HAP-1 (cell line): ENCODE results near the gene HLA-DPB1.
"Not testable (repeated sequence)": the region's sequence is repeated elsewhere in the genome, so short reads cannot be mapped to it uniquely, and the experiment has no call there.

Source experiments
- DNase-seq, 2 experiments: peaks; one replicate each; pipeline ENCODE4 v3.0.0-alpha.2; 2016 to 2020; ENCODE audit warnings: low spot score in 2 of 2
- H3K27me3 ChIP-seq: fragments of 250-450 bp; sonication (Bioruptor Pico); 2 replicates; pipeline ENCODE4 v1.5.1; 2020; ENCODE audit warnings: low read depth, mild to moderate bottlenecking, moderate library complexity
- H3K36me3 ChIP-seq: fragments of 250-450 bp; sonication (Bioruptor Pico); replicated peaks from 2 replicates; pipeline ENCODE4 v1.5.1; 2020; ENCODE audit warnings: mild to moderate bottlenecking
- H3K4me1 ChIP-seq: fragments of 250-450 bp; sonication (Bioruptor Pico); 2 replicates; pipeline ENCODE4 v1.5.1; 2020; ENCODE audit warnings: mild to moderate bottlenecking
- H3K4me3 ChIP-seq: fragments of 250-450 bp; sonication (Bioruptor Pico); 2 replicates; pipeline ENCODE4 v1.5.1; 2020; ENCODE audit warnings: mild to moderate bottlenecking, moderate library complexity
- H3K9me3 ChIP-seq: fragments of 250-450 bp; sonication (Bioruptor Pico); 2 replicates; pipeline ENCODE4 v1.5.1; 2020; ENCODE audit warnings: mild to moderate bottlenecking, moderate library complexity
- in situ Hi-C: fragments of 300-500 bp; cut with MboI; formaldehyde crosslinking; loops from 3 replicates; pipeline ENCODE4 v1.14.3; 2020; ENCODE audit warnings: low sequenced_read_pairs, inconsistent platforms, mixed read lengths

HLA-DPB1 gene

GRCh38 chr6:33101121-33101737 is 25.4 kb downstream of the HLA-DPB1 start:
- H3K36me3 ChIP-seq, DNase-seq, H3K4me3 ChIP-seq, H3K4me1 ChIP-seq, in situ Hi-C loops, H3K9me3 ChIP-seq: not testable (repeated sequence)
- peaks cover 12% of the 10 kb centered on the region for H3K27me3 ChIP-seq

- Histone ChIP-seq H3K36me3 (no peaks in the 10 kb centered on the region), H3K4me3 (no peak overlapping the region), H3K9me3 (peaks cover 7% of the 10 kb centered on the region; the same call in 1 of the 2 replicates), H3K27me3 (peaks cover 24% of the 10 kb centered on the region), H3K4me1 (no peaks in the 10 kb centered on the region)
- DNase-seq, result no peak
- in situ Hi-C loops, result no loop called here
These were observed 28.0 kb downstream of the HLA-DPB1 start for GRCh38 chr6:33103776-33104175.

DNA sequence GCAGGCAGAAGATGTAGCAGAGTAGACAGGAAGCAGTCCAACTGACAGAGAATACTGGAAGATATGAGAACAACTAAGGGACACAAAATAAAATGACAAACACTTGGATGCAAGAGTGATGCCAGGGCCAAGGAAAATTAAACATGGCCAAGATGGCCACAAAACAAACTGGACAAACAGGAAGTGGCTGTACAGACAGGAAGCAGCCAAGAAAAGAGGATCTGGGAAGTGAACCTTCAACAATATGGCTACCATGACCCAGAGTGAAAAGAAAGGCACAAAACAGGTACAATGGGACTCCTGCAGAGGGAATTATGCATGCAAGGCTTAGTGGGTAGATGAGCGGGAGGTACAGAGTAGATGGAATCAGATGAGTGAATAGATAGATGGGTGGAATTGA is 29.1 kb downstream of the HLA-DPB1 start:
- H3K27me3 ChIP-seq, result peaks cover 25% of the 10 kb centered on the region
- in situ Hi-C loops, result no loop called here
- DNase-seq, result no peak
- peaks cover 5% of the 10 kb centered on the region; the same call in 1 of the 2 replicates for H3K9me3 ChIP-seq
- H3K4me3 ChIP-seq, result no peak overlapping the region
- H3K36me3 ChIP-seq, result no peaks in the 10 kb centered on the region
- H3K4me1 ChIP-seq, result no peaks in the 10 kb centered on the region

GRCh38 chr6:33105386-33105785 is 29.6 kb downstream of the HLA-DPB1 start:
- DNase-seq, result no peak
- no peaks in the 10 kb centered on the region for H3K36me3 ChIP-seq
- H3K4me3 ChIP-seq, result no peak overlapping the region
- no peaks in the 10 kb centered on the region for H3K4me1 ChIP-seq
- peaks cover 5% of the 10 kb centered on the region; the same call in 1 of the 2 replicates for H3K9me3 ChIP-seq
- in situ Hi-C loops, result no loop called here
- peaks cover 23% of the 10 kb centered on the region for H3K27me3 ChIP-seq

- Histone ChIP-seq H3K36me3 (no peaks in the 10 kb centered on the region), H3K27me3 (peaks cover 24% of the 10 kb centered on the region), H3K9me3 (peaks cover 5% of the 10 kb centered on the region; the same call in 1 of the 2 replicates), H3K4me1 (no peaks in the 10 kb centered on the region), H3K4me3 (no peak overlapping the region)
- no peak for DNase-seq
- in situ Hi-C loops, result no loop called here
These were observed 30.4 kb downstream of the HLA-DPB1 start for GRCh38 chr6:33105916-33106871.

GRCh38 chr6:33107641-33108040 is 31.9 kb downstream of the HLA-DPB1 start:
- no peaks in the 10 kb centered on the region for H3K9me3 ChIP-seq
- no peaks in the 10 kb centered on the region for H3K36me3 ChIP-seq
- in situ Hi-C loops, result no loop called here
- H3K27me3 ChIP-seq, result peaks cover 24% of the 10 kb centered on the region
- H3K4me3 ChIP-seq, result no peak overlapping the region
- DNase-seq, result no peak
- no peaks in the 10 kb centered on the region for H3K4me1 ChIP-seq

DNA sequence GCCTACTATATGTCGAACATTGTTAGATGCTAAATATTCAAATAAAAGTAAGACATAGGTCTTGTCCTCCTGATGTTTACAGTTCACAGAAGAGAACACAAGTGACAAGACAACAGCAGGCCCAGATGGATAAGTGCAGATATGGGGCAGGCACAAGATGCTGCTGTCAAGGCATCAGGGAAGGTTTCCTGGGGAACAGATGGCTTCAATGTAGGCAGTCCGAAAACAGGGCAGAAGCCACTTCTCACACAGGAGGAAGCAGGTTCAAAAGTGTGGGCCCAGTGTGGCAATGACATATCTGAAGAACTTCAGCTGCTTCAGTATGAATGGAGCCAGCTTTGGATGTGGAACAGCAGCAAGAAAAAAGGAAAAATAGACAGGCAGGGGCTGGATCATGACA is 32.5 kb downstream of the HLA-DPB1 start:
- no peaks in the 10 kb centered on the region for H3K9me3 ChIP-seq
- no peaks in the 10 kb centered on the region for H3K36me3 ChIP-seq
- H3K4me3 ChIP-seq, result no peak overlapping the region
- peaks cover 24% of the 10 kb centered on the region for H3K27me3 ChIP-seq
- no peak for DNase-seq
- H3K4me1 ChIP-seq, result no peaks in the 10 kb centered on the region
- in situ Hi-C loops, result no loop called here

DNA sequence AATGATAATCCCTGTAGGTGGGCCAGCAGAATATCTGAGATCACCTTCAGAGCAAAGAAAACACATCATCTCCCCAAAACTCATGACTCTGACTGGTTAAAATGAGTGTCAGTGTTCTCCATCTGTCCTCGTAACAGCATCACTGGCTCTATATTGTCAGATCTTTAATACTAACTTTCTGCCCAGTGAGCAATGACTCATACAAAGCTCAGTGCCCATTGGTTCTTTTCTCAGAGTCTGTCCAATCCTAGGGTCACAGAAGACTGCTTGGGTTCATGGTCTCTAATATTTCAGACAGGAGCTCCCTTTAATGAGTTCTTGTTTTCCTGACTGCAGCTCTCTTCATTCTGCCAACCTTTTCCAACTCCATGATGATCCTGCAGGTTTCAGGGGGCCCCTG is 36.4 kb downstream of the HLA-DPB1 start:
- Histone ChIP-seq H3K4me1 (no peaks in the 10 kb centered on the region), H3K27me3 (peaks cover 28% of the 10 kb centered on the region), H3K9me3 (no peaks in the 10 kb centered on the region), H3K36me3 (no peaks in the 10 kb centered on the region), H3K4me3 (no peak overlapping the region)
- in situ Hi-C loops, result no loop called here
- DNase-seq, result no peak

- in situ Hi-C loops, result no loop called here
- Histone ChIP-seq H3K27me3 (peaks cover 29% of the 10 kb centered on the region), H3K36me3 (no peaks in the 10 kb centered on the region), H3K9me3 (no peaks in the 10 kb centered on the region), H3K4me3 (no peak overlapping the region), H3K4me1 (no peaks in the 10 kb centered on the region)
- no peak for DNase-seq
These were observed 38.0 kb downstream of the HLA-DPB1 start for GRCh38 chr6:33113755-33114154.

DNA sequence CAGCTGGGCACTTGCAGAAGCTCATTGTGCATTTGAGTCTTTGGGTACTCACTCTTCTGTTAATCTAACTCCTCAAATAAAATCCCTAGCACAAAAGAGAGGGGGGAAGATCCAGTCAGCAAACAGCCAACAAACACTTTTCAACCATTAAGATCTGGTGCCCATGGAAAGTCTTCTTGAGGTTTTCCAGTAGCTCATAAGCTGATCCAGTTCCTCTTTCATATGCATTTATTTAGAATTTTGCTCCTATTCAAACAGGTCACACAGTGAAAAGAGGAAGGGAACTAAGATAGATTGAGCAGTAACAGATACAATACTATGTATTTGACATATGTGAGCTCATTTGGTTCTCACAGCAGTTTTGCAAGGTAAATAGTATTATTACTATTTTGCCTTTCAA is 38.6 kb downstream of the HLA-DPB1 start:
- no peaks in the 10 kb centered on the region for H3K4me1 ChIP-seq
- DNase-seq, result no peak
- no peak overlapping the region for H3K4me3 ChIP-seq
- H3K36me3 ChIP-seq, result no peaks in the 10 kb centered on the region
- in situ Hi-C loops, result no loop called here
- H3K27me3 ChIP-seq, result peaks cover 31% of the 10 kb centered on the region
- H3K9me3 ChIP-seq, result no peaks in the 10 kb centered on the region

DNA sequence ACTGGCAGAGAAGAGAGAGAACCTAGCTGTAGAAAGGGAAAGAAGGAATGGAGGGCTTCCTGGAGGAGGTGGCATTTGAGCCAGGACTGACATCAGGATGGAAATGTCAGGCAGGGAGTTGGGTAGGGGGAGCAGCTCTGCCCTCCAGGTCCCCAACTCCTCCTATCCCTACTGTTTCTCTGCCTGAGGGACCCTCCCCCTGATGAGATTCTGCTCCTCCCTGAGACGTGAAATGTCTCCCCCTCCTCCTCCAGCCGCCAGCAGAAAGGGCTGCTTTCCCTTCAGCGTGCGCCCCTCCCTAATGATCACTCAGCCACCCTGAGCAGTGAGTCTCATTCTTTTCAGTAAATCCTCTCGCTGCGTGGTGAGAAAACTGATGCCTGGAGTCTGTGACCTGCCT is 40.6 kb downstream of the HLA-DPB1 start:
- no peaks in the 10 kb centered on the region for H3K36me3 ChIP-seq
- in situ Hi-C loops, result no loop called here
- H3K9me3 ChIP-seq, result no peaks in the 10 kb centered on the region
- H3K27me3 ChIP-seq, result peaks cover 38% of the 10 kb centered on the region
- DNase-seq, result no peak
- no peak overlapping the region for H3K4me3 ChIP-seq
- no peaks in the 10 kb centered on the region for H3K4me1 ChIP-seq

GRCh38 chr6:33116841-33117711 is 41.3 kb downstream of the HLA-DPB1 start:
- Histone ChIP-seq H3K4me1 (no peaks in the 10 kb centered on the region), H3K27me3 (peaks cover 39% of the 10 kb centered on the region), H3K4me3 (no peak overlapping the region), H3K36me3 (no peaks in the 10 kb centered on the region), H3K9me3 (no peaks in the 10 kb centered on the region)
- no peak for DNase-seq
- in situ Hi-C loops, result no loop called here

- H3K4me3 ChIP-seq, result no peak overlapping the region
- H3K27me3 ChIP-seq, result peaks cover 39% of the 10 kb centered on the region
- no peaks in the 10 kb centered on the region for H3K4me1 ChIP-seq
- no peaks in the 10 kb centered on the region for H3K9me3 ChIP-seq
- DNase-seq, result no peak
- no peaks in the 10 kb centered on the region for H3K36me3 ChIP-seq
- in situ Hi-C loops, result no loop called here
These were observed 42.1 kb downstream of the HLA-DPB1 start for GRCh38 chr6:33117811-33118277.
